ENCODE data around the gene LRP10.

LRP10 gene

DNA sequence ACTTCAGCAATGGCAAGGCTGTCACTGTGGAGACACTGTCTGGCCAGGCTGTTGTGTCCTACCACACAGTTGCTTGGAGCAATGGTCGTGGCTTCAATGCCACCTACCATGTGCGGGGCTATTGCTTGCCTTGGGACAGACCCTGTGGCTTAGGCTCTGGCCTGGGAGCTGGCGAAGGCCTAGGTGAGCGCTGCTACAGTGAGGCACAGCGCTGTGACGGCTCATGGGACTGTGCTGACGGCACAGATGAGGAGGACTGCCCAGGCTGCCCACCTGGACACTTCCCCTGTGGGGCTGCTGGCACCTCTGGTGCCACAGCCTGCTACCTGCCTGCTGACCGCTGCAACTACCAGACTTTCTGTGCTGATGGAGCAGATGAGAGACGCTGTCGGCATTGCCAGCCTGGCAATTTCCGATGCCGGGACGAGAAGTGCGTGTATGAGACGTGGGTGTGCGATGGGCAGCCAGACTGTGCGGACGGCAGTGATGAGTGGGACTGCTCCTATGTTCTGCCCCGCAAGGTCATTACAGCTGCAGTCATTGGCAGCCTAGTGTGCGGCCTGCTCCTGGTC lies 4.3 kb downstream of the LRP10 start:
- Histone ChIP-seq H3K4me1 (ENCODE audit: control insufficient read depth, insufficient read depth, low read length) (peaks cover 13% of the 10 kb centered on the region), H3K9ac (ENCODE audit: low read length) (no peak overlapping the region), H3K27me3 (ENCODE audit: control insufficient read depth, insufficient read depth, low read length) (no peaks in the 10 kb centered on the region), H3K9me3 (ENCODE audit: control insufficient read depth, low read length) (no peaks in the 10 kb centered on the region), H3K4me3 (ENCODE audit: low read length) (no peak overlapping the region), H3K36me3 (ENCODE audit: control insufficient read depth, insufficient read depth, low read length) (peaks cover 54% of the 10 kb centered on the region)

DNA sequence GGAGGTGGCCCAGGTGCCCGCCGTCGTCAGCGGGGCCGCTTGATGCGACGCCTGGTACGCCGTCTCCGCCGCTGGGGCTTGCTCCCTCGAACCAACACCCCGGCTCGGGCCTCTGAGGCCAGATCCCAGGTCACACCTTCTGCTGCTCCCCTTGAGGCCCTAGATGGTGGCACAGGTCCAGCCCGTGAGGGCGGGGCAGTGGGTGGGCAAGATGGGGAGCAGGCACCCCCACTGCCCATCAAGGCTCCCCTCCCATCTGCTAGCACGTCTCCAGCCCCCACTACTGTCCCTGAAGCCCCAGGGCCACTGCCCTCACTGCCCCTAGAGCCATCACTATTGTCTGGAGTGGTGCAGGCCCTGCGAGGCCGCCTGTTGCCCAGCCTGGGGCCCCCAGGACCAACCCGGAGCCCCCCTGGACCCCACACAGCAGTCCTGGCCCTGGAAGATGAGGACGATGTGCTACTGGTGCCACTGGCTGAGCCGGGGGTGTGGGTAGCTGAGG lies 5.5 kb downstream of the LRP10 start:
- Histone ChIP-seq H3K9me3 (ENCODE audit: control insufficient read depth, low read length) (no peaks in the 10 kb centered on the region), H3K4me1 (ENCODE audit: control insufficient read depth, insufficient read depth, low read length) (peaks cover 18% of the 10 kb centered on the region), H3K27me3 (ENCODE audit: control insufficient read depth, insufficient read depth, low read length) (no peaks in the 10 kb centered on the region), H3K9ac (ENCODE audit: low read length) (no peak overlapping the region), H3K4me3 (ENCODE audit: low read length) (no peak overlapping the region), H3K36me3 (ENCODE audit: control insufficient read depth, insufficient read depth, low read length) (peaks cover 54% of the 10 kb centered on the region)

DNA sequence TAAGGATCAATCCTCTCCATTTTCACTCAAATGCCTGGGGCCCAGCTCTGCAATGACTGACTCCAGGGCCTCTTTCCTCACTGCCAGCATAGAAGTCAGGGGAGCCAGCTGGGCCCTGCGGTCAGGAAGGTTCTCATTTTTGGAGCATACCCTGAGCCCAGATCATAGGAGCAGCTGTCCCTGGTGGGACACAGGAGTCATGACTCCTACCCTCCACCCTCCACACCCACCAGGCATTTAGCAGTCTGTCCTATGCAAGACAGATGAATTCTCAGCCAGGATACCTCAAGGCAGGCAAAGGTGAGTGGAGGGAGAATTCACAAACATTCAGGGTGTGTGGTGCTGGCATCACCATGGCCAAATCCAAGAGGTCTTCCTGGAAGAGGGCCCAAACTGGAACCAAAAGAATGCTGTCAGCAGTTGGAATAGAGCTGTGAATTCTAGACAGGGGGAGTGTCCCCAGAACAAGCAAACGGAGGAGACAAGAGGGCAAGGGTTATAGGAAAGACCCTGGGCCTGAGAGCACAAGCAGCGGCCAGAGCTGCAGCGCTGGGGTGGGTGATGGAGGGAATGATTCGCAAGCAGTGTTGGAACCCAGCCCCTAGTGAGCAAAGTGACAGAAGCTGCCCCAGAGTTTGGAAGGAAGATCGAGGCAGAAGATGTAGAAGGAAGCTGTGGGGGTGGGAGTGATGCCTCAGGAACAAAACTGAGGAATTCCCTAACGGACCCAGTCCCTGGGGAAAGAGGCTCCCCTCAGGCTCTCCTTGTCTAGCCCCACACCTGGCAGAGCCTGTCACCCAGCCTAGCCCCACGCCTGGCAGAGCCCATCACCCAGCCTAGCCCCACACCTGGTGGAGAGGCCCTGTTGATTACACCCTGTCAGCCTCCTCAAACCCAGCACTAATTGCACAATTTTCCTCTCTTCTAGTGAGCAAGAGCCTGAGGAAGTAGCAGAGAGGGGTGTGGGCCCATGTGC lies 7.0 kb downstream of the LRP10 start:
- H3K9ac ChIP-seq (ENCODE audit: low read length): no peak overlapping the region
- no peaks in the 10 kb centered on the region for H3K9me3 ChIP-seq (ENCODE audit: control insufficient read depth, low read length)
- peaks cover 54% of the 10 kb centered on the region for H3K36me3 ChIP-seq (ENCODE audit: control insufficient read depth, insufficient read depth, low read length)
- H3K4me3 ChIP-seq (ENCODE audit: low read length): no peak overlapping the region
- H3K4me1 ChIP-seq (ENCODE audit: control insufficient read depth, insufficient read depth, low read length): peaks cover 25% of the 10 kb centered on the region
- no peaks in the 10 kb centered on the region for H3K27me3 ChIP-seq (ENCODE audit: control insufficient read depth, insufficient read depth, low read length)

DNA sequence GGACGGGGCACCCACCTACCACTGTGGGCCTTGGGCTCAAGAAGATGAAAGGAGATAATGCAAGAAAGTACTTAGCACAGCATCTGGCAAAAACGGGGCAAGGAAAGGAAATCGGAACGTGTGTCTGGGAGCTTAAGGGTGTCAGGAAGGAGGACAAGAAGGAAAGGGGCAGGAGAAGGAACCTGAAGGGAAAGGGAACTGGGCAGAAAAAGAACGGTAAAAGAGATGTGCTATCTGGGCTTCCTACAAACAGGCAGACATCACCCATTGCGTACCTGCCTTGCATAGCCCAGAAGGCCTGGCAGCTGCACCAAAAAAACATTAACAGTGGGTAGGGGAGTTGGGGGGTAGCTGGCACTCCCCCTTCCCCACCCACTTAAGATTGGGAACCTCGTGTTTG lies 10.5 kb downstream of the LRP10 start:
- Histone ChIP-seq H3K9ac (ENCODE audit: low read length) (no peak overlapping the region), H3K9me3 (ENCODE audit: control insufficient read depth, low read length) (no peaks in the 10 kb centered on the region), H3K27me3 (ENCODE audit: control insufficient read depth, insufficient read depth, low read length) (no peaks in the 10 kb centered on the region)

DNA sequence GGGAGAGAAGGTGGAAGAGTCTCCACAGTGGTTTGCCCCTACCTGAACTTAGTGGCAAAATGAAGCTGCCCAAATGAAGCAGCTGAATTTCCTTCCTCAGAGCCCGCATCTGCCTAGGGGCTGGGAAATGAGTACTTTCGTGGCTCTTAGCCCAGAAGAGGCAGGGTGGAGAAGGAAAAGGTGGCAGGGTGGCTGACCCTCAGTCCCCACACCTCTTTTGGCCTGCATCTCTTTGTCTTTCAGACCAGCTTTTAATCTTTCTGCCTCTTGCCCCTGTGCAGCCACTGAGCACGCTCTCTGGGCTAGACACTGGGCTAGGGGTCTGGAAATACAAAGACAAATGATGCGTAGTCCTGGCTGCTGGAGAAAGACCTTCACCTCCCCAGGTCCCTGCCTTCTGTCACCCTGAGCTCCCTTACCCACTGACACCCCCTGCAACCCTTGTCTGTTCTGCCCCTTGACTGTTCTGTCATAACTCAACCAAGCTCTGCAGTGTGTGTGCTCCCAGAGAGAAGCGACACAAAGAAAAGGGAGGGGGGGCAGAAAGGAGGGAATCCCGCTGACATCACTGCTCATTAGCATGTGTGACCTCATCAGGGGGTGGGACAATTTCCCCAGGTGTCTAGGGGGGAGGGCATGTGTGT lies 11.1 kb downstream of the LRP10 start:
- H3K9me3 ChIP-seq (ENCODE audit: control insufficient read depth, low read length): no peaks in the 10 kb centered on the region
- peaks cover 30% of the 10 kb centered on the region for H3K4me1 ChIP-seq (ENCODE audit: control insufficient read depth, insufficient read depth, low read length)
- H3K4me3 ChIP-seq (ENCODE audit: low read length): no peak overlapping the region
- H3K9ac ChIP-seq (ENCODE audit: low read length): peak overlapping the region; percentile 3
- no peaks in the 10 kb centered on the region for H3K27me3 ChIP-seq (ENCODE audit: control insufficient read depth, insufficient read depth, low read length)
- peaks cover 18% of the 10 kb centered on the region for H3K36me3 ChIP-seq (ENCODE audit: control insufficient read depth, insufficient read depth, low read length)

More for the DNA sequence above, 10.5 kb downstream of the LRP10 start:
- Histone ChIP-seq H3K4me1 (ENCODE audit: control insufficient read depth, insufficient read depth, low read length) (peaks cover 28% of the 10 kb centered on the region), H3K36me3 (ENCODE audit: control insufficient read depth, insufficient read depth, low read length) (peaks cover 24% of the 10 kb centered on the region), H3K4me3 (ENCODE audit: low read length) (no peak overlapping the region)

DNA sequence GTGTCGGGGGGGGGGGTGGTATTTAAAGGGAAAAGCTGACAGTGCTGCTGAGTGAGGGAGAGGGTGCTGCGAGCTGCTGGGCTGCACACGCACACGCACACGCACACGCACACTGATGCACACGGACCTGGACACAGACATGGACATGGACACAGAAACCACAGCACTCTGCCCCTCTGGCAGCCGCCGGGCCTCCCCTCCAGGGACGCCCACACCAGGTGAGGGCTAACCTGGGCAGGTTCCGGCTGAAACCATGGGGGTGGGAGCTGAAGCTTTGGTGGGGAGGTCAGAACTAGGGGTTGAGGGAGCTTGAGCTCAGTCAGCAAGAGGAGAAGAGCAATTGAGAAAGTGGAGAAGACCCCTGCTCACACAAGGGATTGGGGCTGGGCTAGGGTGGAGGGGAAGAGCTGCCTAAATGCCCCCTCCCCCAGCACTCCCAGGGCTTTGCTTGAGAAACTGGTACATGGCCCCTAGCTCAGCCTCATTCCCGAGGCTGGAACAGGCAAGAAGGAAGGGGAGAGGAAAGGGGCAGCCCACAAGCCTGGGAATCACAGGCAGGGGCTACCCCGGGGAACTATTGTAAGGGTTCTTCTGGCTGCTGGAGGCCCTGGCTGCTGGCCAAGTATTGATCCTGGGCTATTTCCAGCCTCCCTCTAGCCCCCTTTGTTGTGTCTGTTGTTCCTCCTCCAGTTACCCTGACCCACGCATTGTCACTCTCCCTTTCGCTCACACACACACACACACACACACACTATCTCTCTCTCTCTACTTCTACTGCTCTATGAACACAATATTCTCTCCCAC lies 11.8 kb downstream of the LRP10 start, which contains the start of gene REM2:
Gene REM2 (plus strand): TSS at position 50 of the 804 bp plus-strand sequence. CDS start 66 bp downstream, at position 116.
- peaks cover 11% of the 10 kb centered on the region for H3K36me3 ChIP-seq (ENCODE audit: control insufficient read depth, insufficient read depth, low read length)
- H3K27me3 ChIP-seq (ENCODE audit: control insufficient read depth, insufficient read depth, low read length): no peaks in the 10 kb centered on the region
- H3K9me3 ChIP-seq (ENCODE audit: control insufficient read depth, low read length): no peaks in the 10 kb centered on the region
- H3K4me3 ChIP-seq (ENCODE audit: low read length): no peak within 1 kb of the TSS
- peaks cover 37% of the 10 kb centered on the region for H3K4me1 ChIP-seq (ENCODE audit: control insufficient read depth, insufficient read depth, low read length)
- H3K9ac ChIP-seq (ENCODE audit: low read length): peak within 1 kb of the TSS; percentile 24

DNA sequence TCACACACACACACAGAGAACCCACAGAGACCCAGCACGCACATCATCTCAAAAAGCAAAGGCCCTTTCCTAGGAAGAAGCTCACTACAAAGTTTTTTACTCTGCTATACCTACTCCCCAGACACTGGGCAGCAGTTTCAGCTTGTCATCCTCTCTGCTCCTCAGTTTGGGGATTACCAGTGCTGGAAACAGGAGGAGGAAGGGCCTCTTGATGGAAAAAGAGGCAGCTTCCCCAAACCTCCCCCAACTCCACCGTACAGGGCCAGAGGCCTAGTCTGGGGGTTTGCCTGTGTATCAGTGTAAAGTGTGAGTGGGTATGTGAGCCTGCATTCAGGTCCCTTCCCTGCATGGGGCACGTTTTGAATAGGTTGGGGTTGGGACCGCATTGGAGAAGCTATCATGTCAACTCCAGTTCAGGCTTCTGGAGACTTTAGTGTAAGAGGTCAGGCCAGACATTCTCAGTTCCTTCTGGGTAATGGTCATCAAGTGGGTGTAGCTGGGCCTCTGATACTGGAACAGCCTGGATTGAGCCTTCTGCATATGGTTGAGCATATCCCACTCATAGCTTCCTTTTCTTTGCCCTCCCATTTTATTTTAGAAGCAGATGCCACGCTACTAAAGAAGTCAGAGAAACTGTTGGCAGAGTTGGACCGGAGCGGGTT lies 12.7 kb downstream of the LRP10 start:
- peaks cover 39% of the 10 kb centered on the region for H3K4me1 ChIP-seq (ENCODE audit: control insufficient read depth, insufficient read depth, low read length)
- no peak overlapping the region for H3K4me3 ChIP-seq (ENCODE audit: low read length)
- H3K27me3 ChIP-seq (ENCODE audit: control insufficient read depth, insufficient read depth, low read length): no peaks in the 10 kb centered on the region
- peaks cover 4% of the 10 kb centered on the region for H3K36me3 ChIP-seq (ENCODE audit: control insufficient read depth, insufficient read depth, low read length)
- H3K9me3 ChIP-seq (ENCODE audit: control insufficient read depth, low read length): no peaks in the 10 kb centered on the region
- H3K9ac ChIP-seq (ENCODE audit: low read length): no peak overlapping the region

DNA sequence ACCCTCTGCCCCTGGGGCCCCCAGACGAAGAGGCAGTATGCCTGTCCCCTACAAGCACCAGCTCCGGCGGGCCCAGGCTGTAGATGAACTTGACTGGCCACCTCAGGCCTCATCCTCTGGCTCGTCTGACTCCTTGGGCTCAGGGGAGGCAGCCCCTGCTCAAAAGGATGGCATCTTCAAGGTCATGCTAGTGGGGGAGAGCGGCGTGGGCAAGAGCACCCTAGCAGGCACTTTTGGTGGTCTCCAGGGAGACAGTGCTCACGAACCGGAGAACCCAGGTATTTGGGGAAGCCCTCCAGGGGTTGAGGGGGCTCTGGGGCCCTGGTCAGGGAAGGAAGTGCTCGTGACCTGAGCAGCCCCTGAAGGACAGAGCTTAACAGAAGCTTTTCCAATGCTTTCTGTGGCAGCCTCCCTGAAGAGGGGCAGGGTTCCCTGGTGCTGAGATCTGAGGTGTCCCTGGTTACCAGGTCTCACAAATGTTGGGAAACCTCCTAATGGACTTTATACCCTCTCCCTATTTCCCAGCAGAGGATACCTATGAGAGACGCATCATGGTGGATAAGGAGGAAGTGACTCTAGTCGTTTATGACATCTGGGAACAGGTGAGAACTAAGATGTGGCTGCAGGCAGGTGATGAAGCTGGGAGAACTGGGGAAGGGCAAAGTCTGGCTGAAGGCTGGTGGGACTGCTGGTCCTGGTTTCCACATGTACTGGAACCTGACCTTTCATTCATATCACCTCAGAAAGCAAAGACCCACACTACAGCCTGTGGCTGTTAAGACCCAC lies 13.4 kb downstream of the LRP10 start:
- Histone ChIP-seq H3K4me3 (ENCODE audit: low read length) (no peak overlapping the region), H3K9me3 (ENCODE audit: control insufficient read depth, low read length) (no peaks in the 10 kb centered on the region), H3K27me3 (ENCODE audit: control insufficient read depth, insufficient read depth, low read length) (no peaks in the 10 kb centered on the region), H3K36me3 (ENCODE audit: control insufficient read depth, insufficient read depth, low read length) (no peaks in the 10 kb centered on the region), H3K4me1 (ENCODE audit: control insufficient read depth, insufficient read depth, low read length) (peaks cover 39% of the 10 kb centered on the region), H3K9ac (ENCODE audit: low read length) (no peak overlapping the region)

DNA sequence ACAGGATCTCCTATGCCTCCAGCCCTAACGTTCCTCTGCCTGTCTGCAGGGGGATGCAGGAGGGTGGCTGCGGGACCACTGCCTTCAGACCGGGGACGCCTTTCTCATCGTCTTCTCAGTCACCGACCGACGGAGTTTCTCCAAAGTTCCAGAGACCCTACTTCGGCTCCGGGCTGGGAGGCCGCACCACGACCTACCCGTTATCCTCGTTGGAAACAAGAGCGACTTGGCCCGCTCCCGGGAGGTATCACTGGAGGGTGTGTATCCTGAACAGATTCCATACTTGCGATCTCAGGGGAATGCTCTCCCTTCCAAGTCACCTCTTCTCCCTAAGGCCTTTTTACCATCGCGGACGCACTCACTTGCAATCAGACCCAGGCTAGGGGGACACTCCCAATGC lies 14.4 kb downstream of the LRP10 start:
- Histone ChIP-seq H3K9me3 (ENCODE audit: control insufficient read depth, low read length) (no peaks in the 10 kb centered on the region), H3K9ac (ENCODE audit: low read length) (peak overlapping the region; percentile 36), H3K27me3 (ENCODE audit: control insufficient read depth, insufficient read depth, low read length) (no peaks in the 10 kb centered on the region), H3K36me3 (ENCODE audit: control insufficient read depth, insufficient read depth, low read length) (no peaks in the 10 kb centered on the region), H3K4me3 (ENCODE audit: low read length) (peak overlapping the region; percentile 68), H3K4me1 (ENCODE audit: control insufficient read depth, insufficient read depth, low read length) (peaks cover 39% of the 10 kb centered on the region)

DNA sequence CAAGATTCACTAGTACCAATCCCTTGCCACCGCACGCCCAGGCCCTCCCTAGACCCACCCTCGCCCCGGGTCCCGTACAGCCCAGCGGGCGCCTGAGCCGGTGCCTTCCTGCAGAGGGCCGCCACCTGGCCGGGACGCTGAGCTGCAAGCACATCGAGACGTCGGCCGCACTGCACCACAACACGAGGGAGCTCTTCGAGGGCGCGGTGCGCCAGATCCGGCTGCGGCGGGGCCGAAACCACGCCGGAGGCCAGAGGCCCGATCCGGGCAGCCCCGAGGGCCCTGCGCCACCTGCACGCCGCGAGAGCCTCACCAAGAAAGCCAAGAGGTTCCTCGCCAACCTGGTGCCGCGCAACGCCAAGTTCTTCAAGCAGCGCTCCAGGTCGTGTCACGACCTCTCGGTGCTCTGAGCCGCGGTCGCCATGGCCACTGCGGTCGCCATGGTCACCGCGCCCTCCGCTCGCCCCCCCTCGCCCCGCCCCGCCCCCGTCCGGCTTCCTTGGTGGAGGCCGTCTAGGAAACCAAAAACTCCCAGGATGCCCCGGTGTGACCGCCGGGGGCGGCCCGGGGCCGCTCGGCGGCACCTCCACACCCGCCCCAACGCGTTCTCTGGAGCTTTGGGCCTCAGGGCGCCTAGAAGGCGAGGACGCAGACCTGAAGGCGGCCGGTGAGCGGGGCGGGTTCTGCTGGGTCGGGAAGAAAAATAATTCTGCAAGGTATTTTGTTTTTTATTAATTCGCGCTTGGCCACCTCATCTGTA lies 15.1 kb downstream of the LRP10 start:
- peak overlapping the region; percentile 82 for H3K9ac ChIP-seq (ENCODE audit: low read length)
- peaks cover 38% of the 10 kb centered on the region for H3K4me1 ChIP-seq (ENCODE audit: control insufficient read depth, insufficient read depth, low read length)
- no peaks in the 10 kb centered on the region for H3K36me3 ChIP-seq (ENCODE audit: control insufficient read depth, insufficient read depth, low read length)
- H3K4me3 ChIP-seq (ENCODE audit: low read length): peak overlapping the region; percentile 68
- no peaks in the 10 kb centered on the region for H3K27me3 ChIP-seq (ENCODE audit: control insufficient read depth, insufficient read depth, low read length)
- H3K9me3 ChIP-seq (ENCODE audit: control insufficient read depth, low read length): no peaks in the 10 kb centered on the region

Measured in mucosa of stomach (tissue), 1 donor.